WTC11 (cell line): ENCODE results near the gene C2CD5. TPM values are rescaled to one million over a fixed set of nuclear protein-coding genes. Genes with fewer than 3 reads are reported as not detected.

Experiments
- ATAC-seq: fragments of 200-7000 bp; cut with Tn5 transposase; 2 replicates; pipeline ENCODE4 v1.10.0; 2021; ENCODE audit warnings: mild to moderate bottlenecking, moderate library complexity
- CTCF ChIA-PET: fragments of 300-600 bp; sonication (Branson Sonifier 250); formaldehyde crosslinking; loops from one replicate; lab custom pipeline; 2021; ENCODE audit warnings: antibody characterized with exemption; lab: Charles Lee
- POLR2A ChIA-PET: fragments of 350-600 bp; sonication (Branson Sonifier 250); formaldehyde crosslinking; loops from one replicate; lab custom pipeline; 2021; ENCODE audit warnings: antibody characterized with exemption; lab: Charles Lee
- DNase-seq: peaks from one replicate; pipeline ENCODE4 v3.0.0; 2021; ENCODE audit warnings: low spot score
- H3K27ac Mint-ChIP-seq: 2 replicates; pipeline ENCODE4 v1.8.0; 2021; ENCODE audit warnings: mixed read lengths
- H3K27me3 Mint-ChIP-seq: 2 replicates; pipeline ENCODE4 v1.8.0; 2021; ENCODE audit warnings: low read depth, mild to moderate bottlenecking, moderate library complexity, mixed read lengths
- H3K36me3 Mint-ChIP-seq: 2 replicates; pipeline ENCODE4 v1.8.0; 2021; ENCODE audit warnings: mixed read lengths
- H3K4me1 Mint-ChIP-seq: 2 replicates; pipeline ENCODE4 v1.8.0; 2022; ENCODE audit warnings: mixed read lengths
- H3K4me3 Mint-ChIP-seq: 2 replicates; pipeline ENCODE4 v1.8.0; 2021; ENCODE audit warnings: mild to moderate bottlenecking, moderate library complexity, mixed read lengths
- H3K9me3 Mint-ChIP-seq: 2 replicates; pipeline ENCODE4 v1.8.0; 2021; ENCODE audit warnings: mixed read lengths
- CREB1 ChIP-seq: sonication (generic); formaldehyde crosslinking; IDR thresholded peaks from 2 replicates; pipeline ENCODE4 v1.8.0; 2023; ENCODE audit warnings: mild to moderate bottlenecking, missing genetic modification reagents
- CTCF ChIP-seq: fragments of 200-600 bp; IDR thresholded peaks from 2 replicates; pipeline ENCODE4 v1.8.0; 2022; ENCODE audit warnings: antibody characterized with exemption
- E2F4 ChIP-seq: sonication (generic); formaldehyde crosslinking; IDR thresholded peaks from 2 replicates; pipeline ENCODE4 v1.8.1; 2022; ENCODE audit warnings: low read depth, mild to moderate bottlenecking, moderate library complexity, missing genetic modification reagents, borderline replicate concordance
- ESRRA ChIP-seq: sonication (generic); formaldehyde crosslinking; IDR thresholded peaks from 2 replicates; pipeline ENCODE4 v1.8.1; 2022; ENCODE audit warnings: mild to moderate bottlenecking, missing genetic modification reagents, borderline replicate concordance
- FOXK1 ChIP-seq: sonication (generic); formaldehyde crosslinking; IDR thresholded peaks from 2 replicates; pipeline ENCODE4 v1.8.0; 2022; ENCODE audit warnings: mild to moderate bottlenecking, moderate library complexity, missing genetic modification reagents
- GABPB1 ChIP-seq: sonication (generic); formaldehyde crosslinking; IDR thresholded peaks from 2 replicates; pipeline ENCODE4 v1.8.1; 2023; ENCODE audit warnings: mild to moderate bottlenecking, missing genetic modification reagents
- JUN ChIP-seq: sonication (generic); formaldehyde crosslinking; IDR thresholded peaks from 2 replicates; pipeline ENCODE4 v1.8.0; 2023; ENCODE audit warnings: mild to moderate bottlenecking, missing genetic modification reagents
- MAX ChIP-seq: sonication (generic); formaldehyde crosslinking; IDR thresholded peaks from 2 replicates; pipeline ENCODE4 v1.8.0; 2022; ENCODE audit warnings: mild to moderate bottlenecking, missing genetic modification reagents
- NFE2L1 ChIP-seq: sonication (generic); formaldehyde crosslinking; IDR thresholded peaks from 2 replicates; pipeline ENCODE4 v1.8.1; 2023; ENCODE audit warnings: missing genetic modification reagents
- NR2C2 ChIP-seq: sonication (generic); formaldehyde crosslinking; IDR thresholded peaks from 2 replicates; pipeline ENCODE4 v1.8.0; 2022; ENCODE audit warnings: mild to moderate bottlenecking, missing genetic modification reagents
- NR3C1 ChIP-seq: sonication (generic); formaldehyde crosslinking; conservative IDR thresholded peaks from 2 replicates; pipeline ENCODE4 v1.8.1; 2023; ENCODE audit warnings: low read depth, mild to moderate bottlenecking, missing genetic modification reagents
- OVOL2 ChIP-seq: fragments of 250-450 bp; sonication (Bioruptor Pico); IDR thresholded peaks from 2 replicates; pipeline ENCODE4 v1.9.0; 2021; ENCODE audit warnings: mild to moderate bottlenecking, borderline replicate concordance
- RELA ChIP-seq: sonication (generic); formaldehyde crosslinking; IDR thresholded peaks from 2 replicates; pipeline ENCODE4 v1.8.1; 2022; ENCODE audit warnings: missing genetic modification reagents, mild to moderate bottlenecking, borderline replicate concordance
- TEAD4 ChIP-seq: sonication (generic); formaldehyde crosslinking; IDR thresholded peaks from 2 replicates; pipeline ENCODE4 v1.8.0; 2022; ENCODE audit warnings: mild to moderate bottlenecking, missing genetic modification reagents
- ZNF138 ChIP-seq: sonication (generic); formaldehyde crosslinking; conservative IDR thresholded peaks from 2 replicates; pipeline ENCODE4 v1.8.1; 2022; ENCODE audit warnings: mild to moderate bottlenecking, moderate library complexity, missing genetic modification reagents
- ZNF263 ChIP-seq: sonication (generic); formaldehyde crosslinking; IDR thresholded peaks from 2 replicates; pipeline ENCODE4 v1.8.1; 2022; ENCODE audit warnings: low read depth, mild to moderate bottlenecking, moderate library complexity, missing genetic modification reagents
- ZNF396 ChIP-seq: fragments of 250-450 bp; sonication (Bioruptor Pico); IDR thresholded peaks from 2 replicates; pipeline ENCODE4 v1.8.0; 2021; ENCODE audit warnings: mild to moderate bottlenecking, moderate library complexity, borderline replicate concordance
- ZNF512 ChIP-seq: sonication (generic); formaldehyde crosslinking; IDR thresholded peaks from 2 replicates; pipeline ENCODE4 v1.8.1; 2022; ENCODE audit warnings: missing genetic modification reagents, borderline replicate concordance
- total RNA-seq: library from RNA; stranded (reverse); gene quantifications from 3 replicates; pipeline ENCODE4 v1.2.3, GENCODE V29; 2021
- TF ChIP-seq, protein P1 (sequence below): sonication (generic); formaldehyde crosslinking; IDR thresholded peaks from 2 replicates; pipeline ENCODE4 v1.8.0; 2023; ENCODE audit warnings: missing genetic modification reagents
- TF ChIP-seq, protein P2 (sequence below): sonication (generic); formaldehyde crosslinking; IDR thresholded peaks from 2 replicates; pipeline ENCODE4 v1.8.0; 2023; ENCODE audit warnings: mild to moderate bottlenecking, missing genetic modification reagents

The C2CD5 gene
- total RNA-seq, 1 experiment from 2014 or later: 48.1 TPM

DNA sequence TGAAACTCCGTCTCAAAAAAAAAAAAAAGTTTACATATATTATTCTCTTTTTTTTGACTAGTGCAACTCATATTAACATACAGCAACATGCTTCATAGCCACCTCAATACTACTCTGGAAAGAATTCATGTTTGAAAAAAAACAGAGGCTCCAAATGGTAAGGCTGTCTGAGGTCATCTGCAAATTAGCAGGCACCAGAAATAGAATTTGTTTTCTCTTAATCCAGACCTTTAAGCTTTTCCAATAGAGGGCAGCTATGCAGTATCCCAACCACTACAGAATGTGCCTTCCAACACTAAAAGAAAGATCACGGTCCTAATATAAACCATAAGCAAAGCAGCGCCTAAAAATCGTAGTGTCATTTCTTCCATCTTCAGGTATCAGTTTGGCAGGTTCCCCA is 12.0 kb downstream of the C2CD5 start (continued):
- no peak for TF ChIP-seq ZNF512
- TF ChIP-seq ZNF396 (CRISPR knock-in tag): no peak

- ChIA-PET CTCF (interaction anchor here (2.0 kb wide), 1 partner anchor 13 kb away, joined by 4 read pairs; the partner anchor contains the start of gene C2CD5), POLR2A (no interaction called here)
- DNase-seq: no peak
- Mint-ChIP-seq H3K27ac (no peak overlapping the region), H3K36me3 (peaks cover 36% of the 10 kb centered on the region), H3K4me1 (peaks cover 8% of the 10 kb centered on the region), H3K27me3 (no peaks in the 10 kb centered on the region), H3K4me3 (no peak overlapping the region), H3K9me3 (0 out of 2 replicates have a peak, but pooled peaks cover 3% of the 10 kb centered on the region)
- TF ChIP-seq FOXK1 (CRISPR knock-in tag) (no peak), CREB1 (CRISPR knock-in tag) (no peak), NR3C1 (no peak), MAX (no peak), JUN (CRISPR knock-in tag) (no peak), NR2C2 (CRISPR knock-in tag) (no peak), OVOL2 (CRISPR knock-in tag) (no peak), RELA (CRISPR knock-in tag) (no peak), TEAD4 (CRISPR knock-in tag) (no peak), E2F4 (no peak), GABPB1 (CRISPR knock-in tag) (no peak), ZNF138 (no peak), NFE2L1 (CRISPR knock-in tag) (no peak), CTCF (no peak), ESRRA (CRISPR knock-in tag) (no peak), ZNF263 (CRISPR knock-in tag) (no peak)
- TF ChIP-seq, protein P1, sequence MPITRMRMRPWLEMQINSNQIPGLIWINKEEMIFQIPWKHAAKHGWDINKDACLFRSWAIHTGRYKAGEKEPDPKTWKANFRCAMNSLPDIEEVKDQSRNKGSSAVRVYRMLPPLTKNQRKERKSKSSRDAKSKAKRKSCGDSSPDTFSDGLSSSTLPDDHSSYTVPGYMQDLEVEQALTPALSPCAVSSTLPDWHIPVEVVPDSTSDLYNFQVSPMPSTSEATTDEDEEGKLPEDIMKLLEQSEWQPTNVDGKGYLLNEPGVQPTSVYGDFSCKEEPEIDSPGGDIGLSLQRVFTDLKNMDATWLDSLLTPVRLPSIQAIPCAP (CRISPR knock-in tag): no peak
- TF ChIP-seq, protein P2, sequence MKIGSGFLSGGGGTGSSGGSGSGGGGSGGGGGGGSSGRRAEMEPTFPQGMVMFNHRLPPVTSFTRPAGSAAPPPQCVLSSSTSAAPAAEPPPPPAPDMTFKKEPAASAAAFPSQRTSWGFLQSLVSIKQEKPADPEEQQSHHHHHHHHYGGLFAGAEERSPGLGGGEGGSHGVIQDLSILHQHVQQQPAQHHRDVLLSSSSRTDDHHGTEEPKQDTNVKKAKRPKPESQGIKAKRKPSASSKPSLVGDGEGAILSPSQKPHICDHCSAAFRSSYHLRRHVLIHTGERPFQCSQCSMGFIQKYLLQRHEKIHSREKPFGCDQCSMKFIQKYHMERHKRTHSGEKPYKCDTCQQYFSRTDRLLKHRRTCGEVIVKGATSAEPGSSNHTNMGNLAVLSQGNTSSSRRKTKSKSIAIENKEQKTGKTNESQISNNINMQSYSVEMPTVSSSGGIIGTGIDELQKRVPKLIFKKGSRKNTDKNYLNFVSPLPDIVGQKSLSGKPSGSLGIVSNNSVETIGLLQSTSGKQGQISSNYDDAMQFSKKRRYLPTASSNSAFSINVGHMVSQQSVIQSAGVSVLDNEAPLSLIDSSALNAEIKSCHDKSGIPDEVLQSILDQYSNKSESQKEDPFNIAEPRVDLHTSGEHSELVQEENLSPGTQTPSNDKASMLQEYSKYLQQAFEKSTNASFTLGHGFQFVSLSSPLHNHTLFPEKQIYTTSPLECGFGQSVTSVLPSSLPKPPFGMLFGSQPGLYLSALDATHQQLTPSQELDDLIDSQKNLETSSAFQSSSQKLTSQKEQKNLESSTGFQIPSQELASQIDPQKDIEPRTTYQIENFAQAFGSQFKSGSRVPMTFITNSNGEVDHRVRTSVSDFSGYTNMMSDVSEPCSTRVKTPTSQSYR: no peak
- no peak for ATAC-seq
These were observed 13.1 kb downstream of the C2CD5 start for GRCh38 chr12:22531205-22531604.
